ENCODE measurements around the gene HDAC4.
A peak's percentile ranks its signal among the peaks of the same experiment; 100 is the strongest.

Gene HDAC4

DNA sequence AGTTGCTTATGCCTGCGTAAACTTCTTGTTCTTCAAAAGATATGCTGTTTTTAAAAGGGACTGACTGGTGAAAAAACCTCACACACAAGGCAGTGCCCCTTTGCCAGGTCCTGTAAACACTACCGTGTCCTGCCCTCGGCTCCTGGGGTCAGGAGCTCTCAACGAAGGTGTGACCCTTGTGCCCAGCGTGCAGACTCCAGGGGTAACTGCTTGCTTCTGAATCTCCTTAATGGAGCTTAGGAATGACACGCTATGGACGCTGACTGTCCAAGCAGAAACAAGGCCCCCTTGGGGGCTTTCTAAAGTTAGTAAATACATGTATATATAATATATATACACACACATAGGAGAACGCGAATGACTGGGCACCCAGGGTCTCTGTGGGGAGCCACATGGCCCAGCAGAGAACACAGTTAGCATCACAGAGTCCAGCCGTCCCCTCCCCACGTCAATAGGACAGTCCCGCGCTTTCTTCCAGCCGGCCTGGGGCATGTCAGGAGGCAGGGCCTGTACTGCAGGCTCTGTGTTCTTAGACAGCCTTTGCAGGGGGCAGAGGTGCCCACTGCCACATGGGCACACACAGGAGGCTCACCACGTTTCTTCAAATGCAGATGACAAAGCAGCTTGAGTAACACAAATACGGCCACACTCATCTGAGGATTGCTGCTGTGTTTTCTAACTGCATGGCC is 96.1 kb downstream of the HDAC4 start:
- no peak for DNase-seq

DNA sequence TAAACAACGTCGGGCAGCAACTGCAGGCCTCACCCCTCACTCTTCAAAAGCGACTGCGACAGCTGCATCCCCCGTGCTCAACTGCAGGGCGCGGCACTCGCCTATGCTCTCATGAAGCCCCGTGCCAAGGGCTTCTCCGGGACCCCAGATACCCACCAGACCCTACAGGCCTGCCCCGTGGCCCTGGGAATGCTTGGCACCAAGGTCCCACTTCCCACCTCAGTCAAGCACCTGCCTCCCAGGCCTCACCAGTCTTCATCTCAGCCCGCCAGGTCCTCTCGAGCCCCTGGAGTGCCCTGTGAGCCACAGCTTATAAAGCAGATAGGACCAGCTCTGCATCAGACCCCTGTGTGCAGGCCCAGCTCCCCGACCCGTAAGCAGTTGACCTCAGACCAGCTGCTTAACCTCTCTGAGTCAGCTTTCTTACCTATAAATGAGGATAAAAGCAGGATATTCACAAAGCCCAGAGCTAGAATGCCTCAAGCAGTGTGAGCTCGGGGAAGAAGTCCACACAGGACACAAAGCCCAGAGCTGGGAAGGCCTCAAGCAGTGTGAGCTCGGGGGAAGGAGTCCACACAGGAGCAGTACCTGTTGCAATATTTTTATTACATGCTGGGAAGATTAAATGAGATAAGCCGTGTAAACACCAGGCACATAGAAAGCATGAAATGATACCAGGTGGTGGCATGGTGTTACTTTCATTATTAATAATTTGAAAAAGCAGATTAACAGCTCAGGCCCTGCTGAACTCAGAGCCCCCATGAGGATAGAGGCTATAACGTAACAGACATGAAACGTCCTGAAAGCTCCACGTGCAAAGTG is 96.9 kb downstream of the HDAC4 start:
- DNase-seq: no peak

DNA sequence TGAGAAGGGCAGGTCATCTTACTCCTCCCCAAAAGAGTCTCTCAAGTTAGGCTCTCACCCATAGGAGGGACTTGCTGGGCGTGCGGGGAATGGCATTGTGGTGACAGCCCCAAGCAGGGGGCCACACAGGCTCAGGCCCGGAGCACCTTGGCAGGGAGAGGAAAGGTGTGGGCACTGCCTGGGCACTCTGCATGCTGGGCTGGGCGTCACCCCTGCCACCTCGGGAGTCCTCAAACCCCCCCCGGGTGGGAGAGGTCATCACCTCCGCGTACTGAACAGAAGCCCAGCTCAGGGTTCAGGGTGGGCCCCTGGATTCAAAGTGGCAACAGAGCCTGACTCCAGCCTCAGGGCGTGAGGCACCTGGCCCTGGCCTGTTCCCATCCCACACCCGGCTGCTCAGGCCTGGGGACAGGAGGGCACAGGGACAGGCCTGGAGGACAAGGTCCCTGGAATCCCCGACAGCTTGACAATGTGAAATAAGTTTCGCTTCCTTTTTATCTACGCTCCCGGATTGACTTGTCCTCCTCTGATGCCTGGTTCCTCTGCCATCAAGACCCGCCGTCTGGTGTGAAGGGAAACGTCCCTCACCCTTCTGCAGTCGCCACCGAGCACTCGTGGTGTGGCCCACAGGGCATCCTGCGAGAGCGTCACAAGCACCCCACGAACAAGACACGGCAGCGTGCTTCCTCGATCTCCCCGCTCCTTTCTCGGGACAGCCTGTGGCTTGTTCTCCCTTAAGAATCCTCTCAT is 97.8 kb downstream of the HDAC4 start:
- DNase-seq: no peak

DNA sequence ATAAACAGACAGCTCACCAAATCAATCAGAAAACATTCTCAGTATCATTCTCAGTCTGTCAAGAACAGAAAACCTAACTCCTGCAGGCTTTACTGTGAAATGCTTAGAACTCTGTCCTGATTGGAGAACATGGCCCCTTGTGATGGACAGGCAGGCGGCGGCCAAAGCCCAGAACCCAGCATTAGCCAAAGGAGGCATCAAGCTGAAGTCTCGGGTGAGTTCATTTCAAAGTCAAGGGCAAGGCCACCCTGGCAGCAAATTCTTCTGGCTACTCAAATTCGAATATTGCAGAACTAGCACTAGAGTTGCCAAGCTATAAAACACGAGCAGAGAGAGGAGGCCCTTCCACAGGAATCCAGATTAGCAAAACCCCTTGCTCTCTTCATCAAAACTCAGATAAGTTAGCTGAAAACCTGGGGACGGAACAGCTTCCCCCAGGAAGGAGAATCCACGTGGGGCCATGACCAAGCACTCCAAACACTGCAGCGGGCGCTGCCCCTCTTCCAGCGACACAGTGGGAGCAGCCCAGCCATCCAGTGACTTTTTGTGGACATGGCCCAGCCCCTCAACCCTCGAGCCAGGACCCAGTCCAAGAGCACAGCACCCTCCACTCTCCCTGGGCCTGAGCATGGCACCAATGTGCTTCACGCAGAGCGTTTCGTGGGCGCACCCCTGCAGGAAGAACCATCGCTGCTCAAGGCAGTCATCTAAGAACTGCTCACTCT is 98.6 kb downstream of the HDAC4 start:
- no peak for DNase-seq

DNA sequence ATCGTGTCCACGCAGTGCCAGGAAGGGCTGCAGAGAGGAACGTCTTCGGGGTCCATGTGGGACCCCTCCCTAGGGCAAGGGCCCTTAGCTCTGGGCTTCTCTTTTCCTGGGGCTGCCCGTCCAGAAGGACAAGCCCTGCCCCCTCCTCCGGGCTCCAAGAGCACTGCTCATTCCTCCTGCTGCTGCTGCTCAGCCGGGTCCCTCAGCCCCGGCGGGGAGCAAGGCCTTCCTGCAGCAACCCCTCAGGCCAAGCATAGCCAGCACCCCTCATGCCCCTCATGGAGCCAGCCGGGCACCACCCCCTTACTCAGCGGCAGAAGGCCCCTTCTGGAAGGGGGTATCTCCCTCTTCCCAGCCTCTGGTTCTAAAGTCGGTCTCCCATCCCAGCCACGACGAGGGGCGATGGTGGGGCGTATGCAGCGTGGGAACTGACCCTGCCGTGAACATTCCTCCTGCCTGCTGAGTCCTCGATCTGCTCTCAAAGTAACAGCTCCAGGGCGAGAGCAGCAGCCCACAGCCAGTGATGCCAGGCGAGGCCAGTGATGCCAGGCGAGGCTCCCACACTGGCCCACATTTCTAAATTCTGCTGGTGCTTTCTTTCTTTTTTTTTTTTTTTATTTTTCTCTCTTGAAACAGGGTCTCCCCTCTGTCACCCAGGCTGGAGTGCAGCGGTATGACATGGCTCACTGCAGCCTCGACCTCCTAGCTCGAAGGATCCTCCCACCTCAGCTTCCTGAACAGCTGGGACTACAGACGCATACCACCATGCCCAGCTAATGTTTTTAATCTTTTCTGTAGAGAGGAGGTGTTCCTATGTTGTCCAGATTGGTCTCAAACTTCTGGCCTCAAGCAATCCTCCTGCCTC is 99.7 kb downstream of the HDAC4 start:
- DNase-seq: no peak

DNA sequence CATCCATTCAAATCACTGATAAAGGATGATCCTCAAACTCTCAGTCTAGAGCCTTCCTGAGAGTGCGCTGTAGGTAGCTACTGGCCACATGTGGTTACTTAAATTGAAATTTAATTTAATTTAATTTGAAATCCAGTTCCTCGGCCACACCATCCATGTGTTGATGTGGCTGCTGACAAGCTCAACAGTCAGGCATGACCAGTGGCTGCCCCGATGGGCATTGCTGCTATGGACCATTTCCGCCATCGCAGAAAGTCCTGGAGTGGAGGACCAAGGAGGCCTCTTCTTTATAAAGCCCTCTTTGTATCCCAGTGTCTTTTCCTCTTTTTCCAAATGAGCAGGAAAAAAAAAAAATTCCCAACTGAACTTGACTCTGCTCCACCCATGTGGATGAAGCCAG is 100.6 kb downstream of the HDAC4 start:
- DNase-seq: no peak

DNA sequence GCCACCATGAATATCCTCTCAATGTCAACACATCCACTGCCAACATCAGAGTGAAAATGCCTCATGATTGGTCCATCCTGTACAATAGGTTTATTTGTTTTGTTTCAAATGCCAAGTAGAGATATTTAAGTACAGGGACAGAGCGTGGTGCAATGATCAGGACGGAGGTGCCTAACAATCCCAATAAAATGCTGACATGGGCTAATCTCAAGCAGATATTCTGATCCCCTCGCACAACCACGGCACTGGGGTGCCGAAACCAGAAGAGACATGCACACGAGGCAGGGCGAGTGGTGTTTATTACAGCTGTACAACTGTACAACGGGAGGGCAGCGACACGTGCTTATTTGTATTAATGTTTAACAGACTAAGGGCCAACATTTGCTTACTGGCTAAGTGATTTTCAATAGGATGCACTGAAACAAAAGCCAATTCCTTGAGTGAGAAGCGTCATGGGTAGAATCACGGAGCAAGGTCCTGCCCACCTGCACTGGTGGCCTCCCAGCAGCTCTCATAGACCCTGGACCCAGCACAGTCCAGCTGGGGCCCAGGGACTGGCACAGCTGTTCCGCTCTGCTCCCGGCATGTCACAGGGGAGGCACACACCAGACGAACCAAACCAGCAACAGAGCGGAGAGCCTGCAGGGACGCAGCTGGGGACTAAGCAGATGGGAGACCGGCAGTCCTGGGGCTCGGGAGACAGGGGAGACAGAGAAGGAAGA is 101.4 kb downstream of the HDAC4 start:
- no peak for DNase-seq

DNA sequence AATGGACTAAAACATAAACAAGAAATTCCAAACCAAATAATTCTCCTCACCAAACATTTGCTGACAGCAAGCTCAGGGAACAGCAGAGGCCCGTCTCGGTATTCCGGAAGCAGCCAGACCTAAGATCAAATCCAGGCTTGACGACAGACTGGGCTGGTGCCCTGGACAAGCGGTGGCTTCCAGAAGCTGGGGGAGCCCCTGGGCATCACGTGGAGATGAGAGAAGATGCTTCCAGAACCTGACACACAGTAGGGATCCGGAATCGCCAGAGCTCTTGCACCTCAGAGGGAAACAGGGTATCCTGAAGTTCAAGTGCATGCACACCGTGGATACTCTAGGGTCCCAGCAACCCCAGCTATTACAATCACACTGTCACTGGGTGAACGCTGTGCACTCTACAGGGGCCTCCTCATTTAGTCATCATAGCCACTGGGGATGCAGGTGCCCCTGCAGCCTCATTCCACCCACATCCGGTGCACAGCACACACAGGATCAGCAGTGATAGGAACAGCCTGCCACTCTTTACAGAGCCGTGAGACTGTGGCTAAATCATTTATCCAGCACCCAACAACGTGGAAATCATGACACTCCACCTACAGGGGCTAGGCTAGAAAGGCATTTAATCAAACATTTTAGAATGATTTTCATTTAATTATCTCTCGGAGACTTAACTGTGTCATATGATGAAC is 102.6 kb downstream of the HDAC4 start:
- peak; percentile 69 for DNase-seq

DNA sequence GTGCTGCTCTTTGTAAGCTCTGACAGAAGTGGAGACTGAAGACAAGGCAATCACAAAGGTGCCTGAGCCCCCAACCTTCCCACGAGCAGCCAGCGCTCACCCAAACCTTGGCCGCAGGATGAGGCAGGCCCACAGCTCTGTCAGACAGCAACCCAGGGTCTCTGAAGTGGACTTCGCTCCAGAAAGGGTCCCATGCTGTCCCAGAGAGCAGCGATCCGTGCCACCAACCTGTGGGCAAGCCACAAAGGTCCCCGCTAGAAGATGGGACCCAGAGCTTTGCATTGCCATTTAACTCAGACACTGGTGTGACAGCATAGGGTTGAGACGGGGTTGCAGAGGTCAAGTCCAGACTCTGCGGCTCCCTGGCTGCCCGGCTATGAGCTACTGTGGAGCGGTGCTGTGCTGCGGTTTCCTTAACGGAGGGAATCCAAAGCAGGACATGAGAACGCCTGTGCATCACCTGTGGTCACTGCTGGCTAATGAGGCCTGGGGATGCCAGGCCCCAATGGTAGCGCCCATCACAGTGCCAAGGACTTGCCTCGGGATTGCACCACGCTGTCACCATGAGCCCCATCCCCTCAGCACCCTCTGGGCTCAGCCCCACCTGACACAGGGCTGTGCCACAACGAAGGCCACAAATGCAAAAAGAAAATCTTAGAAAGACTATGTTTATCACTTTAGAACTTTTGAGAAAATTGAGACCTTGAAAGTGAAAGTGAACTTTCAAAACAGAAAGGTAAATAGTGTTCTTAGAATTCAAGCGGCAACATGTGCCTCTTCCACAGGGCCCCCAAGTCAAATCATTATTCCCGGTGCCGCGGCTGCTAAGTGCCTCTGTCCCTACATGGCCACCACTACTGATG is 103.4 kb downstream of the HDAC4 start:
- DNase-seq: no peak

DNA sequence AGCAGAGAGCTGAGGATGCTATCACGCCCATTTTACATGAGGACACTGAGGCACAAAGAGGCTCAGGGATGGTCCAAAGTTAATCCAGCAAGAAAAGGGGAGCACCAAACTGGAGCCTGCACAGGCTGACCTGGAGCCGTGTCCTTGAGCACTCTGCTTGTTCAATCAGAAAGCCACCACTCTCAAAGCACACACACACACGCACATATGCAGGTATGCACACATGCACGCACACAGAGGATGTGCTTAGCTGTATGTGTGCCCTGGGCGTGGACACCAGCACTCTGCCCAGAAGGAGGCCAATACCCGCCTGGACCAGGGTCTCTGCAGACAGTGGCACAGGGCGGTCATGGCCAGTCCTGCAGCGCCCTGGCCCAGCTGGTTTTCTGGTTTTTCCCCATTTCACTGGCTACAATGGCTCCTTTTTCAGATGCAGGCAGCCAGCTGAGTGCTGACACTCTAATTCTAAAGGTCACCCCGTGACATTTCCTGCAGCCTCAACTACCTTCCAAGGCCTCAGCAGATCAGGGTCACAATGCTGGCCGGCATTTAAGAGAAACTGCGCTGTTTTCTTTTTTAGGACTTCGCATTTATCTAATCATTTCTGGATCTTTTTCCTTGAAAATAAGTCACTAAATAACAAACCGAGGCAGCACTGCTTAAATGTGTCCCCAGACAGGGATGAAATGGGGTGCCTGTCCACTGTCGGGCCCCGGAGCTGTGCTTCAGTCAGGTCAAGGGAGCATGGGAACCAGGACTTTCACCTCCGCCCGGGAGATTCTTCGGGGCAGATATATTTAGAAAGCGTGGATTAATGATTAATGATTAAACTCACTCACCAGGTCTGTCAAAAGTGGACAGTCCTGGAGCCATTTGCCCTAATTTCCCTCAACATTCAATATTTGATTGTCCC is 104.5 kb downstream of the HDAC4 start:
- DNase-seq: no peak

DNA sequence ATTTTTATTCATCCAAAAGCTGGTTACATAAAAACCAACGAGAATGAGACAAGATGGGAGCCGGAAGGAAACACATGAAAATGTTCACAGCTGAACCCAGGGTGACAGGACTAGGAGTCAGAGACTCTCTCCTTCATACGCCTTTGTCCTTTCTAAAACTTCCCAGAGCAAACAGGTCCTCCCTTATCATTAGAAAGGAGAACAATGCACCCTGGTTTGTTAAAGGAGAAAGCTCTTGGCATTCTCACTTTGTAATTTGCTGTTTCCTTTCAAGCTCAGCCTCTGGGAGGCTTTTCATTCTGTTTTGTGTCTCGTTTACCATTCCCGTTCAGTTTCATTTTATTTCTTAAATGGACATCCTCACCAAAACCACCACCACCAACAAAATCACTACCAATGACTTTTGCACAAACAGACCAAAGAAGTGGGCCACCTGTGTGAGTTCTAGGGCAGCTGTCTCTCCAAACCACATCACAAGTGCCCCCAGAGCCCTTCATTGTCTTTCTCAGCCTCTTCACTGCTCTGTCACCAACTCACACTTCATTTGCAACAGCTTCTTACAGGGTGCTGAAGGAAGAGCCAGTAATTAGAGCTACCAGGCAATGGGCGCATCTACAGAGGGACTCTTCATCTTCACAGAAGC is 105.3 kb downstream of the HDAC4 start:
- DNase-seq: peak; percentile 30

DNA sequence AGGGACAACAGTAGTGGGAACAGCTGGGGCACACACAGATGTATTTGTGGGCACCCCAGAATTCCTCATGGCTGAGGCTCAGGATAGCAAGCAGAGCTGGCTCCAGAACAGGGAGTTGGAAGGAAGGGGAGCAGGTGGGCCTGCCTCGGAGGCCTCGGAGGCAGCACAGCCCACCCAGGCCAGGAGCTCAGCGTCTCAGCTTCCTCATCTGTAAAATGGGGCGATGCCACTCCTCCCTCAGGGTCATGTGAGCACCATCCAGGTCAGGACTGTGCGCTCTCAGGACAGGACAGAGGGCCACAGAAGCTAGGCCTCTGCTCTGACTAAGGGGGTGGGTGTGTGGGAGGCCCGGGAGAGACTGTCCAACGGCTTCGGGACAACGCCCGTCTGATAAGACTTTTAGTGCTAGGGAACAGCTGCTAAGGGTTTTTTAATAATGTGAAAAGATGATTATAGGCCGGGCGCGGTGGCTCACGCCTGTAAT is 106.2 kb downstream of the HDAC4 start:
- no peak for DNase-seq

DNA sequence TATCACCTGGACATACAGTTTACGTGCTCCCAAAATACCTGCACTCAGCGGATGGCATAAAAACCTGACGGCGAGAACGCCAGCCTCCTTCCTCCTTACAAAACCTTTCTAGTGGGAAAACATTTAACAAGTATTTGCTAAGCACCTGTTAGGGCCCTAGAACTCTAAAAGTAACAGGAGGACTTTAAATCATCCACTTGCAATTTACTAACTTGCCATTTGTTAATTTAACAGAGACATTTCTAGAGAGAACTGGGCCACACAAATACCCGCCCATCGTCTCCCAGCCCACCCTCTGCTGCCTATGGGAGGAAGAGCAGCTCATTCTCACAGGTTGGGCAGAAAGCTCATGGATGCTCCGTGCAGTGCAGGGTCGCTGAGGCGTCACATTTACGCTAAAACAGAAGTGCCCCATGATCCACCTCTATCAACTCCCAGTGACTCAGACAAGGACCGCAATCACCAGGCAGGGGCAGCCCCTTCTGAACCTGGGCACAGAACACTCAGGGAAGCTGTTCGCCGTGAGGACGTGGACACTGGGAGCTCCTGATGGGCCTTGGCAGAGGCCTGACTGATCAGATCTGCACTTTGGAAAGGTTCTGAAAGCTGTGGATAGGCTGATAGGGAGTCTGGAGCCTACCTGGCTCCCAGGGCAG is 106.9 kb downstream of the HDAC4 start:
- DNase-seq: no peak

DNA sequence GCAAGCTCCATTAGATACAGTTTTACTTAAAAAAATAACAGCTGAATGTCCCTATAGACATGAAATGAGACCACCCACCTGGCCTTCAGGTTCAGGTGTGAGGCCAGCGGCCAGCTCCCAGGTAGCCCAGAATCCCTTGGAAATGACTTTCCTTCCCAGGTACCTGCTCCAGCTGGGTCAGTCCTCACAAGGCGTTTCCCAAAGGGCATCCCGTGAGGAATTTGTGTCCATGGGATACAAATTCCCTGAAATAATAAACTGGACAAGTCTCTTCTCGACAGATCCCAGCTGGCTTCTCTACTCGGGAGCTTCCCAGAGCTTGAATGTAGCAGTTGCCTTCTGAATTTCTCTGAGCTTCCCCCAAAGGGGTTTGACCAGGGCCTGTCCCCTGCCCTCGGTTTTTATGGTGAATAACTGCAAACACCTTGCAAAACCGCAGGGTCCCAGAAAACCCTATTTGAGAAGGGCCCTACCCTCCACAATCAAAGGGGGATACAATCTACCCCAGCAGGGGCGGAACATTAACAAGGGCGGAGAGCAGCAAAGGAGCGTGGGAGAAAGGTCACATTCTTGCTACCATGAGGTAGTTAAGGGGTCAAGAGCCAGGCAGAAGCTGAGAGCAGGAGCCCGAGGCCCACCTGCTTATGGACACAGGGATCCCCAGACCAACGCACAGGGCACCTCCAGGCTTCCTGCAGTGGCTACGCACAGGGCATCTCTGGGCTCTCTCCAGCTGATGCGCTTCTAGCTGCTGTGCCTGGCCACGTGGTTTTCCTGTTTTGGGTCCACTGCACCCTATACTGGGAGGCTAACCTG is 107.7 kb downstream of the HDAC4 start:
- no peak for DNase-seq

DNA sequence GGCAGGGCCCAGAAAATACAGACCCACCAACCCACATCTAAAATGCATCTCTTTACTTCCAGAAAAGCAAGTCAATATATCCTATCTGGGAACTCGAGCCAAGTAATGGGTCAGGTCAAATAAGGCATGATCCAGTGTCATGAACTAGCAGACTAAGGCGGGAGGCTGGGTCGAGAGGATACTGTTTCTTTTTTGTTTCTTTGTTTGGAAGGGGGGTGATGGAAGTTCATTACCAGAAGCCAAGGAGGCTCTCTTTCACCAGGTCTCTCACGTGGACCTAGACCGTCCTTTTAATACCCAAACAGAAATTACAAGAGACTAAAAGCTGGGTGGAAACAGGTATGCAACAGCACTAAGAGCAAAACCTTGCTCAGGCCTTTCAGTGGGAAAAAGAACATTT is 108.3 kb downstream of the HDAC4 start:
- no peak for DNase-seq

All from activated gamma-delta T cell treated with Interleukin-2 at 50 U/mL for 16 hours (primary cell).